Spleen (tissue), 11 donors: ENCODE measurements around the gene LEO1. TPM values are rescaled to one million over a fixed set of nuclear protein-coding genes. Genes with fewer than 3 reads are reported as not detected.

ENCODE experiments used
- DNase-seq: peaks from one replicate; pipeline ENCODE4 v3.0.0-alpha.2; 2020
- H3K27ac ChIP-seq, 8 donors: fragments of 200-600 bp; sonication (generic) in 7 of 8; 1 replicate in 4 of 8; 2 replicates in 4 of 8; pipeline versions ENCODE4 v1.5.0 to v1.8.0; 2016 to 2021; ENCODE audit warnings: inconsistent platforms in 4 of 8, mild to moderate bottlenecking in 4 of 8, moderate library complexity in 1 of 8
- H3K27me3 ChIP-seq, 7 donors: fragments of 200-600 bp; sonication (generic) in 6 of 7; replicated peaks in 1 of 7; 1 replicate in 4 of 7; 2 replicates in 3 of 7; pipeline versions ENCODE4 v1.5.0 to v1.8.0; 2016 to 2021; ENCODE audit warnings: inconsistent platforms in 3 of 7, mild to moderate bottlenecking in 1 of 7
- H3K36me3 ChIP-seq, 6 donors: fragments of 200-600 bp; sonication (generic) in 5 of 6; 1 replicate in 4 of 6; 2 replicates in 2 of 6; pipeline versions ENCODE4 v1.5.0 to v1.8.0; 2016 to 2021; ENCODE audit warnings: inconsistent platforms in 2 of 6
- H3K4me1 ChIP-seq, 6 donors: fragments of 200-600 bp; sonication (generic) in 5 of 6; 1 replicate in 3 of 6; 2 replicates in 3 of 6; pipeline versions ENCODE4 v1.5.0 to v1.8.0; 2016 to 2021; ENCODE audit warnings: inconsistent platforms in 3 of 6
- H3K4me3 ChIP-seq, 8 donors: fragments of 200-600 bp; sonication (generic) in 7 of 8; 1 replicate in 4 of 8; 2 replicates in 4 of 8; pipeline versions ENCODE4 v1.5.0 to v1.8.0; 2016 to 2021; ENCODE audit warnings: inconsistent platforms in 4 of 8, mild to moderate bottlenecking in 4 of 8, moderate library complexity in 2 of 8
- H3K9me3 ChIP-seq, 8 donors: fragments of 200-600 bp; sonication (generic) in 7 of 8; 1 replicate in 4 of 8; 2 replicates in 4 of 8; pipeline versions ENCODE4 v1.5.0 to v1.8.0; 2016 to 2021; ENCODE audit warnings: inconsistent platforms in 4 of 8
- CTCF ChIP-seq, 11 experiments: fragments of 200-600 bp in 7 of 11; fragments of 450-650 bp in 4 of 11; sonication (generic) in 4 of 11; IDR thresholded peaks in 8 of 11; conservative IDR thresholded peaks in 3 of 11; 1 replicate in 7 of 11; 2 replicates in 4 of 11; pipeline versions ENCODE4 v1.4.0 to v1.8.0; 2016 to 2021; ENCODE audit warnings: antibody characterized with exemption in 11 of 11, inconsistent platforms in 4 of 11, mild to moderate bottlenecking in 1 of 11
- POLR2A ChIP-seq, 3 donors: fragments of 450-650 bp; IDR thresholded peaks; one replicate each; pipeline ENCODE4 v1.5.1; 2017; ENCODE audit warnings: antibody characterized with exemption in 3 of 3, mild to moderate bottlenecking in 1 of 3
- POLR2AphosphoS5 ChIP-seq, 3 donors: sonication (generic); formaldehyde crosslinking; IDR thresholded peaks; one replicate each; pipeline ENCODE4 v1.5.1; 2017; ENCODE audit warnings: antibody characterized with exemption in 3 of 3
- WGBS, 5 donors: extraction: QIAGEN DNeasy Blood & Tissue Kit in 3 of 5; methylation state at CpG; one replicate each; pipeline versions ENCODE4 v1.1.5 to v1.1.7; 2013 to 2018; 5-methylcytosine and 5-hydroxymethylcytosine counted together
- intact Hi-C: fragments of 100-400 bp; cut with DNase I; formaldehyde crosslinking; loops from one replicate; pipeline ENCODE4 v1.15.0; 2023; ENCODE audit warnings: low total_unique reads
- polyA plus RNA-seq, 3 donors: library from polyadenylated mRNA; stranded (reverse); fragments of 200-250 nt; gene quantifications; one replicate each; pipeline ENCODE4 v1.2.1, GENCODE V29; 2013
- total RNA-seq, 7 donors: library from RNA; depleted of rRNA in 3 of 7; stranded (reverse); fragments of >200 nt in 3 of 7; fragmentation: NEBNext Ultra II Directional in 4 of 7; extraction: Animal tissue kit (Norgen Biotek cat#: 25700) in 4 of 7; gene quantifications; one replicate each; pipeline versions ENCODE4 v1.1.0 to v1.2.1, GENCODE V29; 2016 to 2021
- donor health status: healthy with polysubstance abuse.
- donor health status: DM: no; HTN: no; CAD: no; lungs with moderate emphysema.
- donor health status: DM: no; HTN: no; CAD: no.
- donor health status: Bipolar disorder and iron deficiency.
- donor health status: healthy.
- donor health status: DM: no; HTN: no; CAD: no.
- donor health status: DM: yes; HTN: yes; CAD: no.

LEO1 gene
- total and polyA plus RNA-seq, 10 donors = 7.6 to 19.5 (median 15.5) TPM

- DNase-seq = no peak
- H3K27me3 ChIP-seq = no peaks in the 10 kb centered on the region
- TF ChIP-seq CTCF (IDR thresholded peaks at IDR 0.05 in 8 of 11, conservative IDR thresholded peaks at IDR 0.05 in 3 of 11) = no peak
- no peak for TF ChIP-seq POLR2AphosphoS5 (IDR thresholded peaks at IDR 0.05)
- no peak for TF ChIP-seq POLR2A (IDR thresholded peaks at IDR 0.05)
- H3K4me3 ChIP-seq = no peak overlapping the region
- H3K9me3 ChIP-seq = no peaks in the 10 kb centered on the region
- WGBS, 5 donors = 68 to 79% (median 71%) methylated on average over 2 of the region's 2 CpGs
- H3K4me1 ChIP-seq = peaks cover 4 to 41% (median 22%) of the 10 kb centered on the region in 6 donors
- intact Hi-C loops = no loop called here
- no peak overlapping the region for H3K27ac ChIP-seq
- no peaks in the 10 kb centered on the region for H3K36me3 ChIP-seq
Measured at GRCh38 chr15:52012210-52012609, 40.6 kb upstream of the LEO1 start.

GRCh38 chr15:52011711-52012144, 40.1 kb upstream of the LEO1 start:
- peaks cover 9 to 46% (median 26%) of the 10 kb centered on the region in 6 donors for H3K4me1 ChIP-seq
- no peaks in the 10 kb centered on the region for H3K36me3 ChIP-seq
- intact Hi-C loops = no loop called here
- no peak overlapping the region for H3K4me3 ChIP-seq
- no peaks in the 10 kb centered on the region for H3K27me3 ChIP-seq
- DNase-seq = no peak
- H3K27ac ChIP-seq = no peak overlapping the region
- 66 to 85% (median 76%) methylated on average over 3 of the region's 3 CpGs for WGBS, 5 donors
- TF ChIP-seq CTCF (IDR thresholded peaks at IDR 0.05 in 8 of 11, conservative IDR thresholded peaks at IDR 0.05 in 3 of 11) = no peak
- no peak for TF ChIP-seq POLR2A (IDR thresholded peaks at IDR 0.05)
- no peak for TF ChIP-seq POLR2AphosphoS5 (IDR thresholded peaks at IDR 0.05)
- H3K9me3 ChIP-seq = no peaks in the 10 kb centered on the region

GRCh38 chr15:52010633-52011595, 39.3 kb upstream of the LEO1 start:
- Histone ChIP-seq H3K36me3 (no peaks in the 10 kb centered on the region), H3K27ac (no peak overlapping the region), H3K4me3 (no peak overlapping the region), H3K27me3 (no peaks in the 10 kb centered on the region), H3K4me1 (peaks cover 12 to 54% (median 31%) of the 10 kb centered on the region in 6 donors), H3K9me3 (no peaks in the 10 kb centered on the region)
- intact Hi-C loops = no loop called here
- TF ChIP-seq POLR2AphosphoS5 (IDR thresholded peaks at IDR 0.05) = no peak
- no peak for TF ChIP-seq POLR2A (IDR thresholded peaks at IDR 0.05)
- no peak for DNase-seq
- 85 to 93% (median 88%) methylated on average over 14 of the region's 14 CpGs for WGBS, 5 donors

- H3K27ac ChIP-seq = peak overlapping the region in 5 of 8 donors; percentile 12 to 70 (median 32)
- intact Hi-C loops = no loop called here
- H3K9me3 ChIP-seq = no peaks in the 10 kb centered on the region
- no peak overlapping the region for H3K4me3 ChIP-seq
- H3K36me3 ChIP-seq = no peaks in the 10 kb centered on the region
- 70 to 80% (median 72%) methylated on average over 2 of the region's 2 CpGs for WGBS, 5 donors
- no peaks in the 10 kb centered on the region for H3K27me3 ChIP-seq
- DNase-seq = no peak
- peaks cover 12 to 51% (median 29%) of the 10 kb centered on the region in 6 donors for H3K4me1 ChIP-seq
- TF ChIP-seq POLR2AphosphoS5 (IDR thresholded peaks at IDR 0.05) (no peak), CTCF (IDR thresholded peaks at IDR 0.05 in 8 of 11, conservative IDR thresholded peaks at IDR 0.05 in 3 of 11) (no peak), POLR2A (IDR thresholded peaks at IDR 0.05) (no peak)
Measured at GRCh38 chr15:52008698-52009434, 37.3 kb upstream of the LEO1 start.
